DMS153 treated with DMSO at 0.1 percent for 48 hours (cell line): ENCODE data around the gene TMEM51.

Source experiments
- DNase-seq: peaks from one replicate; lab custom pipeline; 2025; ENCODE audit not compliant: unreplicated experiment; lab: John Stamatoyannopoulos, UW

The TMEM51 gene

DNA sequence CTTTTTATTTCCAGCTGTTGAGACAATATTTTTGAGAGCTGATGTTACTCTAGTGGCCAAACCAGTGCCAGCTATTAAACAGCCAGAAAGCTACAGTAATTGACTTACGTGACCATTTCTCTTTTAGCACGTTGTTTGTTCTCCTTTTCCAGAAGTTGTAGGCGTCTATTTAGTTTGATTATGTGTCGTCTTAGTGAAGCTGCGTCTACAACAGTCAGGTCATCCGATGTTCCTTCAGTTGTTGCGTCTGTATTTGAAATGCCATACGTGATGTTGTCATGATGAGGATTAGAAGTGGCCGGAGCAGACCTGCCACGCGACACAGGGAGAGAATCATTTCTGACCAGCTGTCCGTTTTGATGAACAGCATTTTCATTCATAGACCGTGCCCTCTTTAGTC is 38.2 kb downstream of the TMEM51 start:
- no peak for DNase-seq

GRCh38 chr1:15192916-15193550 is 39.5 kb downstream of the TMEM51 start:
- DNase-seq = no peak

DNA sequence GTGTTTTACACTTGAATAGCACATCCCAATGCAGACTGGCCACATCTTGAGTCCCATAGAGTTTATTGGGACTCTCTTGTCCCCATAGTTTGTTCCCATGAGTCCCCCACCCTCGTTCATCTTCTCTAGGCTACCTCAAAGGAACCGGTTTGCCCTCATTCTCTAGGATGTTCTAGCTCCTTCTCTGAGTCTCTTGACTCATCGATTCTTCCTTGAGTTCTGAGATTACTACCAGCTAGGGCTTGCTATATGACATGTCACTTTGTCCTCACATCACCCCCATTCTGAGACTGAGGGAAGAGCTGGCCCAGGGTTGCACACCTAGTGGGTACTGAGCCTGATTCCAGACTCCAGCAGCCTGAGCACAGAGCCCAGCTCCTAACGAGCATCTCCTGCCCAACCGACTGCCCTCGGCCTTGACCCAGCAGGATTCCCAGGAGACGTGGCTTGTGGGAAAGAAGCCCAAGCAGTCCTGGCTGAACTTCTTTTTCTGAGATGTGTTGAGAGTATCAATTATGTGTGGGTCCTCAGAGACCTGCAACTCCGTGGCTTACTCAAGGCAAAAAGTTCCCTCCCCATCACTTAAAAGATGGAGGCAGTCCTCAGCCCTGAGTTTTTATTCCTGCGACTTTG is 42.0 kb downstream of the TMEM51 start:
- no peak for DNase-seq

DNA sequence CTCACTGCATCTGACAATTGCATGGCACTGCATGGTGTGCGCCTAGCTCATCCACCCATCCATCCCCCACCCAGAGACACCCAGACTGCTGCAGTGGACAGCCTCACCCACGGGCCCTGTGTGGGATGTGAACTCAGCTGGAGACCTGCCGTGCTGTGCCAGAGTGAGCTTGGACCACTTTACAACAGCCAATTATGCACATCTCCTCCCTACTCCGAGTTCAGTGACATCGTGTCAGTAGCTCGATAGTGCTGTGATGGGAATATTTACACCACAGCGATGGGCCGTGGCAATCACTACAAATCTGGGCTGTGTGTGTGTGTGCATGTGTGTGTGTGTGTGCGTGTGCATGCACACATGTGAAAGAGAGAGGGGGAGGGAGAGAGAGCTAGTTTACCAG is 42.5 kb downstream of the TMEM51 start:
- no peak for DNase-seq

GRCh38 chr1:15196807-15197530 is 43.4 kb downstream of the TMEM51 start:
- no peak for DNase-seq

GRCh38 chr1:15197591-15198447 is 44.3 kb downstream of the TMEM51 start:
- no peak for DNase-seq

DNA sequence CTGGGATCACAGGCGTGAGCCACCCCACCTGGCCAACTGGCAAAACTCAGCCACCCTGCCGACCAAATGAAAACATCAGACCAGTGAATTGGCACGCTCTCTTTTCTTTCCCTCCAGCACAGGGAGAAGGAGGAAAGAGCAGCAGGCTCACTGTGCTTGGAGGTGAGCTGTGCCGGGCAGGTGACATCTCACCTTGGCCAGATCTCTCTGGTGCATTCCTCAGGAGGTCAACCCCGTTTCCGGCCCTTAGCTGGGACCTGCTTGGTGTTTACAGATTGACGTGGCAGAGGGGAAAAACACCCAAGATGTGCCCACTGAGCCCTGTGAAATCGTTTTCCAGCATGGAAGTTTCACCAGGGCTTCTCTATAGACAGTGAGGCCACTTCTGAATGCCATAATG is 45.1 kb downstream of the TMEM51 start:
- no peak for DNase-seq

GRCh38 chr1:15201221-15201620 is 47.7 kb downstream of the TMEM51 start:
- DNase-seq = no peak

GRCh38 chr1:15201849-15202551 is 48.5 kb downstream of the TMEM51 start:
- no peak for DNase-seq

- DNase-seq = no peak
Observed at GRCh38 chr1:15204931-15205330, 51.4 kb downstream of the TMEM51 start.

GRCh38 chr1:15205586-15206346 is 52.2 kb downstream of the TMEM51 start:
- DNase-seq = no peak

DNA sequence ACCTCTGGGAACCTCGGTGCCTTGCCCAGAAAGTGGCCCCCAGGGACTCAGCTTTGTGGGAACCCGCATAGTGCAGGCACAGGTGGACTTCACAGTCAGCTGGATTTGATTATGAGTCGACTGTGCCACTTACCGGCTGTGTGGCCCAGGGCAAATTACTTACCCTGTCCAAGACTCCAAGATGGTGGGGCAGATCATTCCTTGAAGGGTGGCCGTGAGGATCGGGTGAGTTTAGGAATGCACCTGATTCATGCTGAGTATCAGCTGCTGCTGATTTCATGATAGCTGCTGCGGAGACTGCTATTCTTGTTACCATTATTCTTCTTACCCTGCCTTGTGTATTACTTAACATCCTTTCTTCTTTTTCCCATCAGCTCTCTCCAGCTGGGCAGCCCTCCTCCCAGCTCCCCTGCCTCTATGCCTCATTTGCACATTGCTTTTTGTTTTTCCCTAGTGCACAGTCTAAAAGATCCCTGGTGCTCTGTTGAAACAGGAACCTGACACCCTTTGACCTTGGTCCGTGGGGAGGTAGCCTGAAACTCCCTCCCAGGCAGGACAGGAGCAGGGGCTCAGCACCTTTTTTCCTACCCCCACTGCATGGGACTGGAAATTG is 53.0 kb downstream of the TMEM51 start:
- no peak for DNase-seq

DNA sequence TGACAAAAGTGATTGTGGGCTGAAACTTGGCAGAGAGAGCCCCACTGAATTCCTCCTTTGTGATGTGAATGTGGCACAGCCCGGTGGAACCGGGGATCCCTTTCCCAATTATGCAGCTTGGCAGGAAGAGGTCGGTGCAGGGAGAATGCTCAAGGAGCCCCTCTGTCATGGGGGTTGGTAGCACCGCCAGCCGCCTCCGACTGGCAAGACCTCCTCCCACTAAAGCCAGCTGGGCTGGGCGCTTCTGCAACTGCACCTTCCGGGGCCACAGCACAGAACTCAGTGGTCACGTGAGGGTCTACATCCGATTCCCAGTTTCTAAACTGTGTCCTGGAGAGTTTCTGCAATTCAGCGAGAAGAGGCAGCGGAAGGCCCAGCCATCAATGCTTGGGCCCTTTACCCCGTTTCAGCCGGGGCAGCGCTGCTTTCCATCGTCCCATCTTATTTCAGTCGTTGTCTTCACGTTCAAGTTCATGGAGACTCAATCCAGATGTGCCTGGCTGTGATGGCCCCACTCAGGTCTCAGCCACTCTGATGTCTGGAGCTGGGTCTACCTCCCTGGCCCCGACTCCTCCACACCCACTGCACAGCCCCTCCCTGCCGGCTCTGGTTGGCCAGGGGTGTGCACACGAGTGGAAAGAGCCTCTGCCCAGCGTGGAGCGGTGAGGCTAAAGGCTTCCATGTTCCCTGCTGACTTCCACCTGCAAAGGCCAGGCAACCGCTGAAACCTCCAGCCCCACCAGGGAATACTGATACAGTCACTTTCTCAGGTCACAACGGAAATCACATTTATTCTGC is 53.7 kb downstream of the TMEM51 start:
- no peak for DNase-seq

GRCh38 chr1:15207829-15208429 is 54.4 kb downstream of the TMEM51 start:
- DNase-seq = no peak

DNA sequence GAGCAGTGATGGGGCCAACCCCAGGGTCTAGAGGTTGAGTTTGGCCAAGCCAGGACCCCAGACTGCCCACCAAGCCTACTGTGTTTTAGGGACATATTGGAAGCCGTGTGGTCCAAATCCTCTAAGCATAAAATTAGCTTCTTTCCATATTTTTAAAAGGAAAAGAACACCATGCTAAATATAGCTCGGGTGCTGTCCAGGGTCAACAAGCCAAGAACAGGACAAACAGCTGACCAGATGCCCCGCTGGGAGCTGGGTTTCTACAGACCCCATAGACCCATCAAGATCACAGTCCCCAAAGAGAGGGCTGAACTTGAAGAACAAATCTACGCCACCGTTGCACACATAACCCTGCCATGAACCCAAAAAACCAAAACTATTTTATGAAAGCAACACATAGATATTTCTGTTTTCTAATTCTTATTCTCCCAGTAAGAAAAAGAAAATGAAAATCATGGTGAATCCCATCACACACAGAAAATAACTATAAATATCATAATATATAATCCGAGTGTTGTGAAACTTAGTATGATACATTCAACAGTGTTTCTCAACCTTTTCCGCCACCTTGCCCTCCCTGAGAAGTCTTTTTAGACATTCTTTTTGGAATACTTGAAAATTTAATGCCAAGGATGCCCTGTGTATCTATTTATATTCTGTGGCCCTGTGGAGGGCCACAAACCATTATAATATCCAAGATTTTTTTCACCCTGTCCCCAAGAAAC is 57.3 kb downstream of the TMEM51 start:
- DNase-seq = no peak

- no peak for DNase-seq
Observed at GRCh38 chr1:15211424-15211823, 57.9 kb downstream of the TMEM51 start.

- no peak for DNase-seq
Observed at GRCh38 chr1:15212216-15212953, 58.8 kb downstream of the TMEM51 start.
